CD4-positive, CD25-positive, alpha-beta regulatory T cell (primary cell): Measurements from ENCODE around the gene PAFAH2. TPM values are rescaled to one million over a fixed set of nuclear protein-coding genes. Genes with fewer than 3 reads are reported as not detected.
A peak's percentile ranks its signal among the peaks of the same experiment; 100 is the strongest.

ENCODE experiments used
- ATAC-seq, 2 donors: fragments of 150-1000 bp; cut with Tn5 transposase; one replicate each; pipeline ENCODE4 v1.10.0; 2021; ENCODE audit warnings: low read depth in 2 of 2, moderate number of reproducible peaks in 2 of 2, moderate library complexity in 1 of 2
- DNase-seq, 3 donors: peaks; one replicate each; pipeline versions ENCODE4 v3.0.0 to v3.0.0-alpha.2; 2012 to 2022; ENCODE audit warnings: mixed read lengths in 1 of 3
- H3K27ac ChIP-seq: one replicate; pipeline ENCODE4 v1.7.0; 2013; ENCODE audit warnings: mild to moderate bottlenecking, low read length; ENCODE audit not compliant: insufficient read depth, poor library complexity, severe bottlenecking
- H3K27me3 ChIP-seq: one replicate; pipeline ENCODE4 v1.7.0; 2013; ENCODE audit warnings: low read length; ENCODE audit not compliant: control insufficient read depth, insufficient read depth
- H3K36me3 ChIP-seq: one replicate; pipeline ENCODE4 v1.7.0; 2013; ENCODE audit warnings: mild to moderate bottlenecking, low read length, moderate library complexity; ENCODE audit not compliant: control insufficient read depth, insufficient read depth
- H3K4me1 ChIP-seq: 2 replicates; pipeline ENCODE4 v1.7.0; 2013; ENCODE audit warnings: mild to moderate bottlenecking, low read length; ENCODE audit not compliant: insufficient read depth, control insufficient read depth, poor library complexity, severe bottlenecking
- H3K4me3 ChIP-seq: one replicate; pipeline ENCODE4 v1.7.0; 2013; ENCODE audit warnings: low read depth, mild to moderate bottlenecking, low read length, moderate library complexity
- H3K9me3 ChIP-seq, 2 experiments: 1 replicate in 1 of 2; 2 replicates in 1 of 2; pipeline ENCODE4 v1.7.0; 2013; ENCODE audit warnings: low read length in 2 of 2, mild to moderate bottlenecking in 1 of 2, moderate library complexity in 1 of 2; ENCODE audit not compliant: control insufficient read depth in 2 of 2
- H3K27ac Mint-ChIP-seq, 3 donors: one replicate each; pipeline ENCODE4 v1.8.0; 2020 to 2022; ENCODE audit warnings: mild to moderate bottlenecking in 3 of 3, mixed read lengths in 3 of 3, moderate library complexity in 2 of 3
- H3K27me3 Mint-ChIP-seq: one replicate; pipeline ENCODE4 v1.8.0; 2022; ENCODE audit warnings: mild to moderate bottlenecking, mixed read lengths
- H3K36me3 Mint-ChIP-seq: one replicate; pipeline ENCODE4 v1.8.0; 2020; ENCODE audit warnings: mixed read lengths
- H3K4me1 Mint-ChIP-seq, 4 donors: one replicate each; pipeline ENCODE4 v1.8.0; 2020 to 2022; ENCODE audit warnings: mixed read lengths in 4 of 4, mild to moderate bottlenecking in 1 of 4
- H3K4me3 Mint-ChIP-seq, 4 donors: one replicate each; pipeline ENCODE4 v1.8.0; 2020 to 2022; ENCODE audit warnings: mild to moderate bottlenecking in 4 of 4, mixed read lengths in 4 of 4, moderate library complexity in 3 of 4
- H3K9me3 Mint-ChIP-seq, 7 donors: one replicate each; pipeline ENCODE4 v1.8.0; 2020 to 2022; ENCODE audit warnings: mixed read lengths in 7 of 7, mild to moderate bottlenecking in 3 of 7, moderate library complexity in 2 of 7
- polyA plus RNA-seq, 4 donors: library from polyadenylated mRNA; unstranded; fragments of 300-500 nt; fragmentation: Illumina TruSeq; gene quantifications; one replicate each; pipeline ENCODE4 v1.2.3, GENCODE V29; 2021
- total RNA-seq: library from RNA; stranded (reverse); gene quantifications from one replicate; pipeline ENCODE4 v1.2.3, GENCODE V29; 2022

PAFAH2 gene
- total and polyA plus RNA-seq, 5 donors from 2014 or later = 10.7 to 26.3 (median 15.7) TPM

DNA sequence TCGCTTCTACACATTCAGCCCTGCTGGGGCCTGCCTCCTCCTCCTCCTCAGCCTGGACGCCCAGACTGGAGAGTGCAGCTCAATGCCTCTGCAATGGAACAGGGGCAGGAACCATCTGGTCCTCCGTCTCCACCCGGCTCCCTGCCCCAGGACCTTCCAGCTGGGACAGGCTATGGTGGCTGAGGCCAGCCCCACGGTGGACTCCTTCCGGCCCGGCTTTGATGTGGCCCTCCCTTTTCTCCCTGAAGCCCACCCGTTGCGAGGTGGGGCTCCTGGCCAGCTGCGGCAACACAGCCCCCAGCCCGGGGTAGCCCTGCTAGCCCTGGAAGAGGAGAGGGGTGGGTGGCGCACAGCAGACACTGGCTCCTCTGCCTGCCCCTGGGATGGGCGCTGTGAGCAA, 25.1 kb upstream of the PAFAH2 start:
- Histone ChIP-seq H3K27me3 (no peaks in the 10 kb centered on the region), H3K27ac (no peak overlapping the region), H3K36me3 (no peaks in the 10 kb centered on the region), H3K9me3 (no peaks in the 10 kb centered on the region), H3K4me3 (no peak overlapping the region), H3K4me1 (no peaks in the 10 kb centered on the region)
- ATAC-seq = no peak
- no peak overlapping the region for H3K4me3 Mint-ChIP-seq
- H3K4me1 Mint-ChIP-seq = peaks cover 0 to 5% (median 1%) of the 10 kb centered on the region in 4 donors
- H3K27ac Mint-ChIP-seq = peak overlapping the region in 1 of 3 donors; percentile 80
- H3K36me3 Mint-ChIP-seq = no peaks in the 10 kb centered on the region
- no peak for DNase-seq
- H3K9me3 Mint-ChIP-seq = no peaks in the 10 kb centered on the region
- peaks cover 7% of the 10 kb centered on the region for H3K27me3 Mint-ChIP-seq

DNA sequence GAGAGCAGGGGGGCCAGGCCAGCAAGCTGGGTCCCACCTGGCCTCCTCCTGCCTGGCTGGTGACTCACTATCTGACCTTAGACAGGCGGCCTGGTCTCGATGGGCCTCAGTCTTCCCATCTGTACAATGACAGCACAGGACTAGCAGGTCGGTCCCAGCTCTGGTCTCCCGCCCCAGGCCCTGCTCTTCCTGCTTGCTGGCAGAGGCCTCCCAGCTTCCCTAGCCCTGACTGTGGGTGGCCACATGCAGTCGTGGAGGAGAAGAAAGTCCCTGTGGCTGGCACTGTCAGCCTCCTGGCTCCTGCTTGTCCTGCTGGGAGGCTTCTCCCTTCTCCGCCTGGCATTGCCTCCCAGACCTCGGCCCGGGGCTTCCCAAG, 24.5 kb upstream of the PAFAH2 start:
- no peak for ATAC-seq
- H3K9me3 Mint-ChIP-seq = no peaks in the 10 kb centered on the region
- Histone ChIP-seq H3K36me3 (no peaks in the 10 kb centered on the region), H3K27me3 (no peaks in the 10 kb centered on the region), H3K4me1 (no peaks in the 10 kb centered on the region), H3K27ac (no peak overlapping the region), H3K4me3 (no peak overlapping the region), H3K9me3 (no peaks in the 10 kb centered on the region)
- peaks cover 0 to 5% (median 1%) of the 10 kb centered on the region in 4 donors for H3K4me1 Mint-ChIP-seq
- H3K27me3 Mint-ChIP-seq = peaks cover 8% of the 10 kb centered on the region
- no peaks in the 10 kb centered on the region for H3K36me3 Mint-ChIP-seq
- H3K4me3 Mint-ChIP-seq = no peak overlapping the region
- no peak for DNase-seq
- H3K27ac Mint-ChIP-seq = no peak overlapping the region

DNA sequence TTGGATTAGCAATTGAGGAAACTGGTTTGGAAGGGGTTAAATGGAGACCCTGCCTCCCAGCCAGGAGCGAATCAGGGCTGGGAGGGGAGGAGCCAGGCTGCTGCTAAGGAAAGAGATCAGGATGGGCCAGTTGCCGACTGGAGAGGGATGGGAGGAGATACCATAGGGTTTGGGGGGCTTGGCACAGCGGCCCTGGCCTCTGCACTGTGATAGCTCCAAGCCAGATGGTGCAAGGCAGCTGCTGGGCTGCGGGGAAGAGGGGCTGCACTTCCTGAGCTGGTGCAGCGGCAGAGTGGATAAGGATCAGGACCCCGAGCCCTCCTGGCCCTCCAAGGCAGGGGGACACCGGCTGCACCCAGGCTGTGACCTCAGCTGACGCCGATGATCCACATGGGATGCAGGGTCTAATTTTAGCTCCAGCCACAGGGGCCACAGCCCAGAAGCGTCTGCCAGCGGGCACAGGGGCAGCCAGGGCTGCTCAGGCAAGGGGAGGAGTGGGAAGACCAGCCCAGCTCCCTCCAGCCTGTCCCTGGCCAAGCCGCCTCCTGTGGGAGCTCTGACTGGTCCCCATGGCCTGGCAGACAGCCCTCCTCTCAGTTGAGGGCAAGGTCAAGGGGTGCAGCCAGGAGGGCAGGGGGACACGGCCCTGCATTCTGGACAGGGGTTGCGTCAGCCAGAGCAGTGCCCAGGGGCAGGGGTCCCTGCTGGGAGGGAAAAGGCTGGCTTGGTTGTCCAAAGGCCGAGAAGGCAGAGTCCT, 24.0 kb upstream of the PAFAH2 start, which contains the start of gene EXTL1:
EXTL1 (plus strand) TSS at position 129 of the 757 bp plus-strand sequence. CDS start 872 bp downstream, outside the sequence.
- H3K9me3 ChIP-seq = no peaks in the 10 kb centered on the region
- no peak for DNase-seq
- Mint-ChIP-seq H3K27ac (no peak within 1 kb of the TSS), H3K4me3 (no peak within 1 kb of the TSS), H3K4me1 (peaks cover 0 to 5% (median 1%) of the 10 kb centered on the region in 4 donors), H3K36me3 (no peaks in the 10 kb centered on the region), H3K9me3 (no peaks in the 10 kb centered on the region), H3K27me3 (peaks cover 8% of the 10 kb centered on the region)
- no peak for ATAC-seq
- H3K27ac ChIP-seq = no peak within 1 kb of the TSS
- no peak within 1 kb of the TSS for H3K4me3 ChIP-seq
- H3K4me1 ChIP-seq = no peaks in the 10 kb centered on the region
- no peaks in the 10 kb centered on the region for H3K36me3 ChIP-seq
- no peaks in the 10 kb centered on the region for H3K27me3 ChIP-seq

DNA sequence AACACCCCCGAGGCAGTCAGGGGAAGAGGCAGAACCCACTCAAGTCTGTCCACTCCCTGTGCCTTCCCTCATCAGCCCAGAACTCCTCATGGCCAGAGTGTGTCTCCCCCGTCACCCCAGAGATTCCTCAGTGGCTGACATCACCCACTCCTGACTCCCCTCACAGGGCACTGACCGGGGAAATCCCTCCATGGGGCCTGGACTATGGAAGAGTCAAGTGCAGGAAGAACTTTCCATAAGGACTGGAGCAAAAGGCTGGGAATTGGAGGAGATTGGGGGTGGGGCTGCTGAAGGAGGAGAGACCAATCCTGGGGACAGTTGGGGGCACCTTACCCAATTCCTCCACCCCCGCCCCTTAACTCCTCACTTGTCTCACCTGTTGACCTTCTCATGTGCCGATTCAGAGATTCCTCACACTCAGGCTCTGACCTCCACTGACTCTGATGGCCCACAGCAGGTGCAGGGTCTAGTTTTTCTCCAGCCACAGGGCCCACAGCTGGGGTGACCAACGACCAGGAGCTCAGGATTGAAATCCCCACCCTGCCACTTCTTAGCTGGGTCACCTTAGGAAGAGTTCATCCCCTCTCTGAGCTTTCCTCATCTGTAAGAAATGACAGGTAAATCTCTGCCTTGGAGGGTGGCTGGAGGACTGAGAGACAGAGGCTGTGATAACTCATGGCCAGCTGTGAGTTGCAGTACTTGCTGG, 23.2 kb upstream of the PAFAH2 start:
- H3K4me1 Mint-ChIP-seq = peaks cover 0 to 5% (median 1%) of the 10 kb centered on the region in 4 donors
- H3K4me3 ChIP-seq = no peak overlapping the region
- no peaks in the 10 kb centered on the region for H3K9me3 Mint-ChIP-seq

DNA sequence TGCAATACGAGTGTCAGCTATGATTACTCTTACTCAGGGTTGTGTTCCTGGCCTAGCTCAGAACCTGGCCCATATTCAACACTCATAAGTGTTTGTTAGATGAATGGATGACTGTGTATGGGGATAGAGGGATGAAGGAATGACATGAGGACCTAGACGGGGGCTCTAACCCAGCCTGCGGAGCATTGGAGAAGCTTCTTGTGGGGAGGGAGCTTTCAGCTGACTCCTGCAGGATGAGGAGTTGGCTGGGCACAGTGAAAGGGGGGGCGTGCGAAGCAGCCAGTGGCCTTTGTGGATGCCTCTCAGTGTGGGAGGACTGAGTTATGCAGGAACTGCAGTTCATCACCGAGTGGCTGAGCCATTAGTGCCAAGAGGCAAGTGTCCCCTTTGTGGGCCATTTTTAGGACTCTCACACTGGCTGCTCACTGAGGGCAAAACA, 22.5 kb upstream of the PAFAH2 start:
- Mint-ChIP-seq H3K27me3 (peaks cover 8% of the 10 kb centered on the region), H3K4me3 (no peak overlapping the region), H3K9me3 (no peaks in the 10 kb centered on the region), H3K27ac (no peak overlapping the region), H3K36me3 (no peaks in the 10 kb centered on the region), H3K4me1 (peaks cover 0 to 5% (median 1%) of the 10 kb centered on the region in 4 donors)
- ATAC-seq (no peak), DNase-seq (no peak)
- no peak overlapping the region for H3K4me3 ChIP-seq
- H3K4me1 ChIP-seq = no peaks in the 10 kb centered on the region
- no peaks in the 10 kb centered on the region for H3K27me3 ChIP-seq
- no peak overlapping the region for H3K27ac ChIP-seq
- H3K9me3 ChIP-seq = no peaks in the 10 kb centered on the region
- H3K36me3 ChIP-seq = no peaks in the 10 kb centered on the region

More for the DNA sequence above, 23.2 kb upstream of the PAFAH2 start:
- H3K27me3 ChIP-seq = no peaks in the 10 kb centered on the region
- no peaks in the 10 kb centered on the region for H3K36me3 ChIP-seq
- H3K9me3 ChIP-seq = no peaks in the 10 kb centered on the region
- DNase-seq (no peak), ATAC-seq (no peak)
- peaks cover 8% of the 10 kb centered on the region for H3K27me3 Mint-ChIP-seq
- H3K4me1 ChIP-seq = no peaks in the 10 kb centered on the region
- no peak overlapping the region for H3K4me3 Mint-ChIP-seq
- H3K27ac Mint-ChIP-seq = no peak overlapping the region
- H3K36me3 Mint-ChIP-seq = no peaks in the 10 kb centered on the region
- no peak overlapping the region for H3K27ac ChIP-seq

DNA sequence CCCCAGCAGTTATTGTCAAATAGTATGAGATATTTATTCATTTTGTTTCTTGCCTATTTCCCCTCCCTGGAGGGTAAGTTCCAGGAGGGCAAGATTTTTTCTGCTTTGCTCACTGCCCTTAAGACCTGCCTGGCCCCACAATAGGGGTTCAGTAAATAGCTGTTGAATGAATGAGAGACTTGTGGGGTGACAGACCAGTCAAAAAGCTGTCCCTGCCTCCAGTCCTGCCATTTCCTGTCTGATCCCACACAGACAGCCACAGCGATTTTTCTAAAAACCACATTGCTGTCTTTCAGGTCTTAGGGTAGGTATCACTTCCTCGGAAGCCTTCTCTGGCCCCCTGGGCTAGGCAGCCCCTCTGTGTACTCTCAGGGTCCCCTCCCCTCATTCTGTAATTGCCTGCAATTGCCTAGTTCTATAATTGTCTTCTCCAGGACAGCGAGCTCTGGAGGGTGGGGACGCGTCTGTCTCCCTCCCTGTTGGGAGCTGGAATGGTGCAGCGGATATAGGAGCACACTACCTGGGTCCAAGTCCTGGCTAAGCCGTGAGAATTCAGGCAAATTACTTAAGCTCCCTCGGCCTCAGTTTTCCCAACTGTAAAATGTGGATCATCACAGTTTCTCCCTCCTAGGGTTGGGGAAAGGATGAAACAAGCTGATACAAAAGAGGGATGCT, 21.9 kb upstream of the PAFAH2 start:
- H3K9me3 Mint-ChIP-seq = no peaks in the 10 kb centered on the region
- Histone ChIP-seq H3K27me3 (no peaks in the 10 kb centered on the region), H3K4me1 (no peaks in the 10 kb centered on the region), H3K4me3 (no peak overlapping the region), H3K9me3 (no peaks in the 10 kb centered on the region), H3K36me3 (no peaks in the 10 kb centered on the region), H3K27ac (no peak overlapping the region)
- H3K4me3 Mint-ChIP-seq = no peak overlapping the region
- peak overlapping the region in 2 of 3 donors; percentile 49 to 54 for H3K27ac Mint-ChIP-seq
- peaks cover 0 to 5% (median 1%) of the 10 kb centered on the region in 4 donors for H3K4me1 Mint-ChIP-seq
- ATAC-seq (no peak), DNase-seq (no peak)
- H3K27me3 Mint-ChIP-seq = peaks cover 8% of the 10 kb centered on the region
- H3K36me3 Mint-ChIP-seq = no peaks in the 10 kb centered on the region

DNA sequence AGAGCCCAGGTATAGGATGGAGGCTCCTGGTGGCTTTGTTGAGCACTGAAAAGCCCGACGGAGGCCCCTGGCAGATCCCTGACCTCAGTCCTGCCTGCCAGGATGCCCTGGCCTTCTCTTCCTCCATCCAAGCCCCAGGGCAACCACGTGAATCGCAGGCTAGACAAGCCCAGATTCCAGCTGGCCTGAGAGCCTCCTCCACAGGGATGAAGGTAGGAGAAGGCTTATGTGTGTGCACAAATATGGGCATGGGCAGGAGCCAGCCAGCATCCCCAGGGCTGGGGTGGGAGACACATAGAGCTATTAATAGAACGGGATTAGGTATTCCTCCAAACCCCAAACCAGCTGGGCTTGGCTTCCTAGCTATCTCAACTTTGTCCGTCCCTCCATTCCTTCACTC, 19.7 kb upstream of the PAFAH2 start:
- Mint-ChIP-seq H3K4me3 (no peak overlapping the region), H3K27me3 (peaks cover 8% of the 10 kb centered on the region), H3K9me3 (no peaks in the 10 kb centered on the region), H3K27ac (no peak overlapping the region), H3K4me1 (peaks cover 0 to 5% (median 1%) of the 10 kb centered on the region in 4 donors), H3K36me3 (no peaks in the 10 kb centered on the region)
- DNase-seq (no peak), ATAC-seq (no peak)
- Histone ChIP-seq H3K9me3 (no peaks in the 10 kb centered on the region), H3K4me1 (no peaks in the 10 kb centered on the region), H3K27ac (no peak overlapping the region), H3K36me3 (no peaks in the 10 kb centered on the region), H3K4me3 (no peak overlapping the region), H3K27me3 (no peaks in the 10 kb centered on the region)
